AG08395 (cell line): Measurements from ENCODE around the gene FUS.

Source experiments
- DNase-seq: peaks from one replicate; pipeline ENCODE4 v3.0.0; 2012; ENCODE audit warnings: mixed read lengths, low spot score

FUS gene

DNA sequence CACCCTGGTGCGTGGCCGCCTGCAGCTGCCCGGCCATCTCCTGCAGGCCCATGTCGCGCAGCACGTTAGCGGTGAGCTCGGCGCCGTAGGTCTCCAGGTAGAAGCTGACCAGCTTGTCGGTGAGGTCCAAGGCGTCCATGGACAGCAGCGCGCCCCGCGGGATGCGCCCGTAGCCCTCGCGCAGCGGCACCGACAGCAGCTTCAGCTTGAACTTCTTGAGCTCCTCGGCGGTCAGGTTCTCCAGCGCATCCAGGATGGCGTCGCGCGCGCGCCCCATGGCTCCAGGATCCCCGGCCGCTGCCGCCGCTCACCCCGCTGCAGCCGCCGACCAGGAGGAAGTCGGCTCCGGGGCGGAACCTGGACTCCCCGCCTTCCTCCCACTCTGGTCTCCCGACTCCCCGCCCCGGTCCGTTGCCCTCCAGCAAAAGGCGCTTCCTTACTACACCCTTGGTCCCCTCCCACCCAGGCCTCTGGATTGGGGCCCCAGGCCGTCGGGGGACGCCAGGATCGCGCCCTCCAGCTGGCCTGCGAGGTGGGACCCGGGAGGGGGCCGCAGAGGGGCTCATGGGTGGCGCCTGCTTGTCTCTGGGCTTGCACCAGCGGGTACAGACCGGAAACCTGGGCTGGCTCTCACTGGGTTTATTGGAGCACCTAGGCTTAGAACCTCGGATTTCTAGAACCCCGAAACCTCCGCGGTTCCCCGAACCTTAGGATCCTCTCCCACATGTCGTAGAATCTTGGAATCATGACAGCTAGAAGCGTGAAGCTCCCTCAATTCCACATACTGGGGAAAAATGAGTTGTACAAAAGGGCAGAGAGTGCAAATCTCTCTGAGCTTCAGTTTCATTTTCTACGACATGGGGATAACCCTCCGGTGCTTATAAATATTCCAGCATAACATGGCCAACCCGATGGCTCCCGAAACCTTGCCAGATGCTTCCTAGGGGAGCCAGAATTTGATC is 22.8 kb downstream of the FUS start, which contains the start of gene PYCARD:
PYCARD (minus strand) TSS at position 347 of the 962 bp plus-strand sequence; CDS start at position 277, 70 bp downstream.
- peak; percentile 78 for DNase-seq

GRCh38 chr16:31204871-31205666 is 25.1 kb downstream of the FUS start:
- no peak for DNase-seq

DNA sequence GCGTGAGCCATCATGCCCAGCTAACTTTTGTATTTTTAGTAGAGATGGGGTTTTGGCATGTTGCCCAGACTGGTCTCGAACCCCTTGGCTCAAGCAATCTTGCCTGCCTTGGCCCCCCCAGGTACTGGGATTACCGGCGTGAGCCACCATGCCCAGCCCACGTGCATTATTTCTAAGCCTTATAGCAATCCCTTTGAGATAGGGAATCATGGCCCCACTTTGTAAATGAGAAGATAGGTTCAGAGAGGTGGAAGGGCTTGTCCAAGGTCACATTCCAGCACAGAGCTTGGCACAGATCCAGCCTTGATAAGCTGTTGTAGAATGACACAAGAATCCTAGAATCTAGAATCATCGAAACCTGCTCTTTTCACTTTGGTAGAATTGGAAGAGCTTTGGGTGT is 26.8 kb downstream of the FUS start:
- DNase-seq: no peak

- DNase-seq: no peak
Measured at GRCh38 chr16:31213342-31213741, 33.4 kb downstream of the FUS start.

- no peak for DNase-seq
Measured at GRCh38 chr16:31213877-31214707, 34.2 kb downstream of the FUS start, which contains the start of gene TRIM72. Gene TRIM72 (plus strand): TSS chr16:31214119. CDS start chr16:31214739, 620 bp downstream.

DNA sequence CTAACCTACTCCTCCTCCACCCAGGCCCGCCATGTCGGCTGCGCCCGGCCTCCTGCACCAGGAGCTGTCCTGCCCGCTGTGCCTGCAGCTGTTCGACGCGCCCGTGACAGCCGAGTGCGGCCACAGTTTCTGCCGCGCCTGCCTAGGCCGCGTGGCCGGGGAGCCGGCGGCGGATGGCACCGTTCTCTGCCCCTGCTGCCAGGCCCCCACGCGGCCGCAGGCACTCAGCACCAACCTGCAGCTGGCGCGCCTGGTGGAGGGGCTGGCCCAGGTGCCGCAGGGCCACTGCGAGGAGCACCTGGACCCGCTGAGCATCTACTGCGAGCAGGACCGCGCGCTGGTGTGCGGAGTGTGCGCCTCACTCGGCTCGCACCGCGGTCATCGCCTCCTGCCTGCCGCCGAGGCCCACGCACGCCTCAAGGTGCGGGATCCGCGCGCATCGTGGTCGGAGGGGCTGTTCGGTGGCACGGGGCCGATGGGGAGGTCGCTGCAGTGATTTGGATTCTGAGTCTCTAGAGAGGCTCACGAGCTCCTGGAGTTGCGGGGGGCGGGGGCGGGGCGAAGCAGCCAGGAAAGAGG is 34.9 kb downstream of the FUS start:
- DNase-seq: no peak

GRCh38 chr16:31215287-31216162 is 35.6 kb downstream of the FUS start:
- peak; percentile 83 for DNase-seq

DNA sequence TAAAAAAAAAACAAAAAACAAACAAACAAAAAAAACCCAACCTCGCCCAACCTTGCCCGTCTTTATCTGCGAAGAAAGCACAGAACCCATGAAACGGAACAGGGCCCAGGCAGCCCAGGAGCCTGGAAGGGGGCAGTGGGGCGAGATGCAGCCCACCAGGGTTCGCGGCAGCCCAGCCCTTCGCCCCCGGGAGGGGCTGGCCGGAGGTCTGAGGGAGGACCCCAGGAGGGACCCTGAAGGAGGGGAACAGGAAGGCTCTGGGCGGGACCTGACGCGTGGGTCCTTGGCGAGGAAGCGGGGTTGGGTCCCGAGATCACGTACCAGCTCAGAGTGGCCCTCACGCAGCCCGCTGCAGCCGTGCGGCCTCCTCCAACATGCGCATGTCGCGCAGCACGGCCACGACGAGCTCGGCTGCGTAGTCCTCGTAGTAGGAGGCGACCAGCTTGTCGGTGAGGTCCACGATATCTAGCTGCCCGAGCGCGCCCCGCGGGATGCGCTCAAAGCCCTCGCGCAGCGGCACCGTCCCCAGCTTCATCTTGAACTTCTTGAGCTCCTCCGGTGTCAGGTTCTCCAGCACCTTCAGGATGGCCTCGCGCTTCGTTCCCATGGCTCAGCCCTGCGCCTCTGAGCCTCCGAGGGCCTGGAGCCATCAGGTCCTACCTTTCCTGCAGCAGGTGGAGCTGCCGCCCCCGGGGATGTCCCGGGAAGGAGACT is 36.6 kb downstream of the FUS start, which contains the start of gene PYDC1:
PYDC1 (minus strand) TSS at position 714 of the 714 bp plus-strand sequence; CDS start at position 607, 107 bp downstream.
- DNase-seq: no peak

DNA sequence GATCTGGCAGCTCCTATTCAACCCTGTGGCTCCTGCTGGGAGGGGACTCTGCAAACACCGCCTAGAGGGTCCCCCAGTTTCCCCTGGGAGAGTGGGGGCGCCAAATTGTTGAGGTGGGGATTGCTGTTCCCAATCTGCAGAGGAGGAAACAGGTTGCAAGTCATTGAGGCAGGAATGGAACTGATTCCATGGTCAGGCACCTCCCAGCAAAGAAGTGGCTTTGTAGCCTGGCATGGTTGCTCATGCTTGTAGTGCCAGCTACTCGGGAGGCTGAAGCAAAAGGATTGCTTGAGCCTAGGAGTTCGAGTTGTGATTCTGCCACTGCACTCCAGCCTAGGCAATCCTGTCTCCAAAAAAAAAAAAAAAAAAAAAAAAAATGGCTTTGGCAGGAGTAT is 37.2 kb downstream of the FUS start:
- no peak for DNase-seq

DNA sequence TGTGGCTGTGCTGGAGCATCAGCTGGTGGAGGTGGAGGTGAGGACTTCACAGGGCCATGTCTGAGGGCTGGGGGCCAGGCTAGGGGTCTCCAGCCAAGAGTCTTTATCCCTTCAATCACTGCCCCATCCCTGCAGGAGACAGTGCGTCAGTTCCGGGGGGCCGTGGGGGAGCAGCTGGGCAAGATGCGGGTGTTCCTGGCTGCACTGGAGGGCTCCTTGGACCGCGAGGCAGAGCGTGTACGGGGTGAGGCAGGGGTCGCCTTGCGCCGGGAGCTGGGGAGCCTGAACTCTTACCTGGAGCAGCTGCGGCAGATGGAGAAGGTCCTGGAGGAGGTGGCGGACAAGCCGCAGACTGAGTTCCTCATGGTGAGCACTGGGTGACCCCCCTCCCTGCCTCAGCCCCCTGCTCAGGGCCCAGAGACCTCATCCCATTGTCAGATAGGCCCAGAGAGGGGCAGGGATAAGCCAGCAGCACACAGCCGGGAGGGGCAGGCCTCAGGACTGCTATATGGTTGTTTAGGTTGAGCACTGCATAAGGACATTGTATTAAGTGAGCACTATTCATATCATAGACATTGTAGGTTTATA is 39.3 kb downstream of the FUS start:
- DNase-seq: no peak

DNA sequence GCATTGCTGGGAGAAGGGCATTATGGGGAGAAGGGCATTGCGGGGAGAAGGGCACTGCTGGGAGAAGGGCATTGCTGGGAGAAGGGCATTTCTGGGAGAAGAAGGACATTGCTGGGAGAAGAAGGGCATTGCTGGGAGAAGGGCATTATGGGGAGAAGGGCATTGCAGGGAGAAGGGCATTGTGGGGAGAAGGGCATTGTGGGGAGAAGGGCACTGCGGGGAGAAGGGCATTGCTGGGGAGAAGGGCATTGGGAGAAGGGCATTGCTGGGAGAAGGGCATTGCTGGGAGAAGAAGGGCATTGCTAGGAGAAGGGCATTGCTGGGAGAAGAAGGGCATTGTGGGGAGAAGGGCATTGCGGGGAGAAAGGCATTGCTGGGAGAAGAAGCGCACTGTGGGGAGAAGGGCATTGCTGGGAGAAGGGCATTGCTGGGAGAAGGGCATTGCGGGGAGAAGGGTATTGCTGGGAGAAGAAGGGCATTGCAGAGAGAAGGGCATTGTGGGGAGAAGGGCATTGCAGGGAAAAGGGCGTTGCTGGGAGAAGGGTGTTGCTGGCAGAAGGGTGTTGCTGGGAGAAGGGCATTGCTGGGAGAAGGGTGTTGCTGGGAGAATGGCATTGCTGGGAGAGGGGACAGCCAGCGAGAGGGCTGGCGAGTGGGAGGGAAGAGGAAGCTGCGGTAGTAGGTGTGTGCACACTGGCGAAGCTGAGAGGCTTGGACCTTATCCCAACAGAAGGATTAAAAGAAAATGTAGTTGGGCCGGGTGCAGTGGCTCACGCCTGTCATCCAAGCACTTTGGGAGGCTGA is 41.6 kb downstream of the FUS start:
- DNase-seq: no peak

DNA sequence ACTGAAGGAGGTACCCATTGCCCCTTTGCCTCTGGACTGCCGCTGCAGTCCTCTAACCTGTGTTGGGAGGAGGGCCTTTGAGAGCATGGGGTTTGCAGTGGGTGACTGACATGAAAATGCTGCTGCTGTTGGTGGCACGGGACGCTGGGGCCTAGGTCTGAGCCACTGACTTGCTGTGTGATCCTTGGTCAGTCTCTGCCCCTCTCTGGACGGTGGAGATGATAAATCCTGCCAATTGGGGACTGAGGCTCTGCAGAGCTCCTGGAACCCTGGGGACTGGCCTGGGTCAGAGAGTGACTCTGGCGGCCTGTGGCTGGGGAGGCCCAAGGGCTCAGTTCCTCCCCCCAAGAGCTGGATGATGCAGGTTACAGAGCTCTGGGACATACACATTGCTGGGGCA is 43.1 kb downstream of the FUS start:
- DNase-seq: no peak

- DNase-seq: no peak
Measured at GRCh38 chr16:31224092-31224955, 44.4 kb downstream of the FUS start.

- DNase-seq: no peak
Measured at GRCh38 chr16:31225193-31225592, 45.3 kb downstream of the FUS start.

DNA sequence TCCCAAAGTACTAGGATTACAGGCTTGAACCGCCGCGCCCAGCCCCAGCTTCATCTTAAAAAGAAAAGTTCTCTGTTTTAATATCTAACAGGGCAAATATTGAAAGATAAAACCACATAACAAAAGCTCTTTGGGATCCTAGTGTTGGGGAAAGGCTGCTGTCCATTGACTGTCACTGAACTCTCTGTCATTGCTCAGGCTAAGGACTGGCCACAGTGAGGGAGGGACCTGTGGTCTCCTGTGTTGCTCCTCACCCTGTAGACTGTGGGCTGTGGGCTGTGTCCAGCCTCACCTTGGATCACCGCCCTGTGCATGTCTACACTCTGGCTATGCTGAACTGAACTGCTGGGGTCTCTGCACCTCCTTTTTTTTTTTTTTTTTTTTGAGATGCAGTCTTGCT is 48.3 kb downstream of the FUS start:
- no peak for DNase-seq

DNA sequence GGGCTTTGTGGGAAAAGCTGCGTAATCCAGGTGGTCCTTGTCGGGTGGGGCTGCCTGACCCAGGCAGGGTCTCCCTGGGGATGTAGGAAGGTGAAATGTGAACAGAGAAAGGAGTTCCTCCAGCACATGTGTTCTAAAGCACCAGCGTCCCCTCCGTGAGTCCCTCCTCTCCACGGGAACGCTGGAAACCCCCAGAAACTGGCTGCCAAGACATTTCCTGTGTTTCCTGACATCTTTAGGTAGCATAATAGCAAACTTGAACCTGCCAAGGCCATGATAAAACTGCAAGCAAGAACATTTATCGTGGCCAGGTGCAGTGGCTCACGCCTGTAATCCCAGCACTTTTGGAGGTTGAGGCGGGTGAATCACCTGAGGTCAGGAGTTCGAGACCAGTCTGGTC is 49.6 kb downstream of the FUS start:
- no peak for DNase-seq

DNA sequence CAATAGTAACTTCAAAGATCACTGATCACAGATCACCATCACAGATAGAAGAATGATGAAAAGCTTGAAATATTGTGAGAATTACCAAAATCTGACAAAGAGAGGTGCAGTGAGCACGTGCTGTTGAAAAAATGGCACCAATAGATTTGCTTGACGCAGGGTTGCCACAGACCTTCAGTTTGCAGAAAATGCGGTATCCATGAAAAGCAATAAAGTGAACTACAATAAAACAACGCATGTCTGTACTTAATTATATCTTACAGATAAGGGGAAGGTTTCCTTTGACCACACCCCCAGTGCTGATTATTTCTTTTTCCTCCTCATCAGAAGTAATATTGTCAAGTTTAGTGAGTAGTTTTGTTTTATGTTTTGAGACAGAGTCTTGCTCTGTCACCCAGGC is 58.1 kb downstream of the FUS start:
- no peak for DNase-seq
